Measurements from ENCODE around the gene IP6K3. TPM values are rescaled to one million over a fixed set of nuclear protein-coding genes. Genes with fewer than 3 reads are reported as not detected.
A peak's percentile ranks its signal among the peaks of the same experiment; 100 is the strongest.

IP6K3 gene
- total RNA-seq, 2 donors from 2014 or later: 2.5 to 3.1 TPM

DNA sequence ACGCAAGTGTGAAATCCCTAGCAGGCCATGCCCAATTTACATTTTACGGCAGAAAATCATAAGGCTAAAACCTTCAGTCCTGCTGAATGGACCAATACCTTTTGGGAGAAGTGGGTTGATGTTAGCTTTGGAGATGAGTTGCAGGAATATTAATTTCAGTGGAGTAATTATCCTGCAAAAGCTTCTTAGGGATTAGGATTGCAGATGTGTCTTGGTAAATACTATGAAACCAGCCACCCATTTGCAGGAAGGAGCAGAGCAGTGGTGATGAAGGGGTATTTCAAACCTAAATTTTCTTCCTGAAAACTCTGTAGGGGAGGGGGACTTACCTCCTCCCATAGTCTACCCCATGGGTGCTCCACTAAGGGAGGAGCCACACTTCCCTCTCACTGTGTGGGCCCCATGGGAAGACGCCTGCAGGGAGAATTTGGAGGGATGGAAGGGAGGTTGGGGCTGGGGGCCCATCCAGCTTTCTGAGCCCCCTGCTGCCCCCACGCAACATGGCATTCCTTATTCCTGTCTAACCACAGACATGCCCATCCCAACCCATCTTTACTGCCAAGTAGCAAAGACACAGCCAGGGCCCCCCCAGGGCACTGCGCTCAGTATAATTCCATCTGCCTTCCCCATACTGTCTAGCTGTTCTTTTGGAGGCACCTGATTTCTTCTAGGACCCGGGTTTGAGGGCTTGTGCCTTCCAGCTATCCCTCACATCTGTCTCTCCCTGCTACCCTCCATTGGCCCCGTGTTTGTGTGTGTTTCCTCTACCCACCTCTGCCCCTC lies 20.6 kb downstream of the IP6K3 start:
- no peaks in the 10 kb centered on the region for H3K36me3 ChIP-seq
- no peaks in the 10 kb centered on the region for H3K27me3 ChIP-seq (replicated peaks; ENCODE audit: insufficient read depth)
- peak overlapping the region in 1 of 2 donors; percentile 12 for H3K27ac ChIP-seq
- no peak overlapping the region for H3K4me3 ChIP-seq
- H3K9me3 ChIP-seq: no peaks in the 10 kb centered on the region
- 75% methylated on average over 7 of the region's 7 CpGs for WGBS
- DNase-seq (ENCODE audit: low spot score): no peak
- TF ChIP-seq, protein P1, sequence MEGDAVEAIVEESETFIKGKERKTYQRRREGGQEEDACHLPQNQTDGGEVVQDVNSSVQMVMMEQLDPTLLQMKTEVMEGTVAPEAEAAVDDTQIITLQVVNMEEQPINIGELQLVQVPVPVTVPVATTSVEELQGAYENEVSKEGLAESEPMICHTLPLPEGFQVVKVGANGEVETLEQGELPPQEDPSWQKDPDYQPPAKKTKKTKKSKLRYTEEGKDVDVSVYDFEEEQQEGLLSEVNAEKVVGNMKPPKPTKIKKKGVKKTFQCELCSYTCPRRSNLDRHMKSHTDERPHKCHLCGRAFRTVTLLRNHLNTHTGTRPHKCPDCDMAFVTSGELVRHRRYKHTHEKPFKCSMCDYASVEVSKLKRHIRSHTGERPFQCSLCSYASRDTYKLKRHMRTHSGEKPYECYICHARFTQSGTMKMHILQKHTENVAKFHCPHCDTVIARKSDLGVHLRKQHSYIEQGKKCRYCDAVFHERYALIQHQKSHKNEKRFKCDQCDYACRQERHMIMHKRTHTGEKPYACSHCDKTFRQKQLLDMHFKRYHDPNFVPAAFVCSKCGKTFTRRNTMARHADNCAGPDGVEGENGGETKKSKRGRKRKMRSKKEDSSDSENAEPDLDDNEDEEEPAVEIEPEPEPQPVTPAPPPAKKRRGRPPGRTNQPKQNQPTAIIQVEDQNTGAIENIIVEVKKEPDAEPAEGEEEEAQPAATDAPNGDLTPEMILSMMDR (IDR thresholded peaks at IDR 0.05): no peak
- no peak for TF ChIP-seq POLR2A (IDR thresholded peaks at IDR 0.05)
- TF ChIP-seq POLR2AphosphoS5 (IDR thresholded peaks at IDR 0.05): no peak
- intact Hi-C loops (cut with DNase I): no loop called here
- peaks cover 9% of the 10 kb centered on the region for H3K4me1 ChIP-seq (replicated peaks)

DNA sequence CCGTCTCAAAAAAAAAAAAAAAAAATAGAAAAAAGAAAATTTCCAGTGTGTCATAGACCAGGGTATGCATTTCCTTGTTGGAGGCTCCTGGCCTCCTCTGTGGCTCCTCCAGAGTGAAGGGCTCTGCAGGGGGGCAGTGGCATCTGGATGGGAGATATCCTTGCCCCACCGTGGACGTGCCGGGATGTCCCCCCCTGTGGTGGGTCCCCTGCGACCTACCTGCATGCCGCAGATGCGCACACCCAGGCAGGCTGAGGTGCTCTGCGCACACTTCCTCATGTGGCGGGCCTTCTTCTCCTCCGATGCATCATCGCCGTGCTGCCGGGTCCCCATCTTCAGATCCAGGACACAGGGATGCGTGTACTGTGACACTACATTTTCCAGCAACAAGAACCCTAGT lies 21.5 kb downstream of the IP6K3 start:
- intact Hi-C loops (cut with DNase I): no loop called here

DNA sequence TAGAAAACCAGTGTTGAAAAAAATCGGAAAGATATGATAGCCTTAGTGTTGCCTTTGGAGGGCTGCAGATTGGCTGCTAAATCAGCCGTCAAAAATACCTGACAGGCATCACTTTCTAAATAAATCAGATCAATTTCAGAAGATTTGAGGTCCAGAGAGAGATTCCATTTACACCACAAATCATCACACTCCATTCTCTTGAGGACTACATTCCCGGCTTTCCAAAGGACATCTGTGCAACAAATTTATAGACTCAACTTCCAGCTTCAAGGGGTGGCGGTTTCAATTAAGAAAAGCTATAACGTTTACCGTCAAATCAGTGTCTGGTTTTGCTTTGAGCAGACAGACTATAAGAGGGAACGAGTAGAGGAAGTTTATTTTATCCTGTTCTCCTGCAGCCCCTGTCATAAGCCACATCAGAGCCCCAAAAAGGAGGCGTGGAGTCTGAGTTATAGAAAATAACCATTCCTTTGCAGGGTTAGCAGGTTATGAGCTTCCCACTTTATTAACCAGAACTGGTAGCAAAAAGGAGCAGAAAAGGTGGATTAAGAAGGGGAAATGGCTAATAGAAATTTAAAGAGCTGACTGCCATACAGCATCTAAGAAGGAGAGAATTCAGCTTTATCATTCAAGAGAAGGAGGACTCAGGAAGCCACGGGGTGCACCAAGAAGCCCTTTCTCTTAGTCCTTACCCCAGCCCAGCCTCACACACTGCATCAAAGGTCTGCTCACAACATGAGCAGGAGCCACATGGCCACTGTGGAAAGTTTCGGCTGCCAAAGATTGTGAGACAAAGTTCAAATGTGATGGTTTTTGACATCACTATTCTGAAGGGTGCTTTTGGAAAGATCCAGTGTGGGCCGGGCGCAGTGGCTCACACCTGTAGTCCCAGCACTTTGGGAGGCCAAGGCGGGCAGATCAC lies 22.3 kb downstream of the IP6K3 start:
- no peak for TF ChIP-seq POLR2A (IDR thresholded peaks at IDR 0.05)
- no peak for TF ChIP-seq POLR2AphosphoS5 (IDR thresholded peaks at IDR 0.05)
- TF ChIP-seq, protein P1 (IDR thresholded peaks at IDR 0.05): no peak
- Histone ChIP-seq H3K36me3 (no peaks in the 10 kb centered on the region), H3K27me3 (replicated peaks; ENCODE audit: insufficient read depth) (no peaks in the 10 kb centered on the region), H3K9me3 (no peaks in the 10 kb centered on the region), H3K4me1 (replicated peaks) (no peaks in the 10 kb centered on the region), H3K27ac (peak overlapping the region in 1 of 2 donors; percentile 61), H3K4me3 (no peak overlapping the region)
- 65% methylated on average over 13 of the region's 13 CpGs for WGBS
- DNase-seq (ENCODE audit: low spot score): no peak
- intact Hi-C loops (cut with DNase I): no loop called here

More for the DNA sequence above, 21.5 kb downstream of the IP6K3 start:
- TF ChIP-seq, protein P1 (IDR thresholded peaks at IDR 0.05): no peak
- TF ChIP-seq POLR2AphosphoS5 (IDR thresholded peaks at IDR 0.05) (no peak), POLR2A (IDR thresholded peaks at IDR 0.05) (no peak)
- Histone ChIP-seq H3K27ac (no peak overlapping the region), H3K4me1 (replicated peaks) (peaks cover under 1% of the 10 kb centered on the region), H3K4me3 (no peak overlapping the region), H3K9me3 (no peaks in the 10 kb centered on the region), H3K36me3 (no peaks in the 10 kb centered on the region), H3K27me3 (replicated peaks; ENCODE audit: insufficient read depth) (no peaks in the 10 kb centered on the region)
- 92% methylated on average over 14 of the region's 14 CpGs for WGBS
- no peak for DNase-seq (ENCODE audit: low spot score)

DNA sequence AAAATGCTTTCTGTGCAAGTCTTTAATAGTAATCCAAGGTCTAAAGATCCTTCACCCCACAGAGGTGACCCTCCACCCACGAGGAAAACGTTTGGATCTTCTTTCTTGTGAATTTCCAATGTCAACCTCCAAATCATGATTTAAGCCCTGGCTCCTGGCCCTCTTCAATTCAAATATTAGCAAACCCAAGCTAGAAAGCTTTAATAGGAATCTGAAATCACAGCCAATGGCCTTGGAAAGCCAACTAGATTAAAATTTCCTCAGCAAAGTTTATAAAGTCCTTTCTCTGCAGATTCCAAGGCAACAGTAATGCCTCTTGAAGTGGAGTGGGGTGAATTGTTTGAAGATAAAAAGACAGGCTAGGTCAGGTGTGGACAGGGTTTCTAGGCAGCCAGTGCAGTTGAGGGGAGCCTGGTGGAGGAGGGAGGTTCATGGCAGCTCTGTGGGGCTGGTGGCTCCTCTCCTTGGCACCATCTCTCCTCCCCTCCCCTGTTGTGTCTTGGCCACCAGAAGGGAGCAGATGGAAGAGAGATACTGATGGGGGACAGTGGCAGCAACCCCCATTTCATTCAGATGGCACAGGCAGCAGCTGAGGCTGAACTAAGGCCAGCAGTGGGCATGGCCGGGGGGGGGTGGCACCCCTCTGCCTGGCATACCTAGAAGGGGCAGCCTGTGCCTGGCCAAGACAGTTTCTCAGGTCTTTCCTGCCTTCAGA lies 23.2 kb downstream of the IP6K3 start:
- Histone ChIP-seq H3K27me3 (replicated peaks; ENCODE audit: insufficient read depth) (no peaks in the 10 kb centered on the region), H3K4me3 (no peak overlapping the region), H3K9me3 (no peaks in the 10 kb centered on the region), H3K4me1 (replicated peaks) (peaks cover under 1% of the 10 kb centered on the region), H3K36me3 (no peaks in the 10 kb centered on the region), H3K27ac (peak overlapping the region; percentile 55 to 61)
- TF ChIP-seq, protein P1 (IDR thresholded peaks at IDR 0.05): no peak
- no peak for TF ChIP-seq POLR2A (IDR thresholded peaks at IDR 0.05)
- no peak for TF ChIP-seq POLR2AphosphoS5 (IDR thresholded peaks at IDR 0.05)
- intact Hi-C loops (cut with DNase I): no loop called here
- 21% methylated on average over 3 of the region's 3 CpGs for WGBS
- no peak for DNase-seq (ENCODE audit: low spot score)
